HepG2 (cell line): ENCODE results near the gene GLYR1.

ENCODE experiments used
- ARHGAP35 ChIP-seq: sonication (generic); formaldehyde crosslinking; IDR thresholded peaks from 2 replicates; pipeline ENCODE4 v1.9.0; 2022; ENCODE audit warnings: mild to moderate bottlenecking, inconsistent platforms, moderate library complexity, missing genetic modification reagents, borderline replicate concordance
- CREB1 ChIP-seq, 2 experiments: fragments of 450-650 bp in 1 of 2; IDR thresholded peaks; 2 replicates each; pipeline ENCODE4 v1.6.1; 2016 to 2017; ENCODE audit warnings: control low read depth in 1 of 2, mild to moderate bottlenecking in 1 of 2, missing compliant biosample characterization in 1 of 2, missing genetic modification characterization in 1 of 2
- CTCF ChIP-seq: sonication (generic); formaldehyde crosslinking; IDR thresholded peaks from 2 replicates; pipeline ENCODE4 v1.5.0; 2020; ENCODE audit warnings: mild to moderate bottlenecking, missing genetic modification reagents, moderate library complexity
- GATA4 ChIP-seq: sonication (generic); IDR thresholded peaks from 2 replicates; pipeline ENCODE4 v1.6.1; 2016; ENCODE audit warnings: antibody characterized with exemption, low read depth, borderline replicate concordance
- HNF4A ChIP-seq: sonication (generic); formaldehyde crosslinking; IDR thresholded peaks from 2 replicates; pipeline ENCODE4 v1.4.0; 2020; ENCODE audit warnings: missing genetic modification reagents
- ZNF274 ChIP-seq: sonication (generic); formaldehyde crosslinking; IDR thresholded peaks from 2 replicates; pipeline ENCODE4 v1.5.1; 2020; ENCODE audit warnings: mild to moderate bottlenecking, missing genetic modification reagents
- TF ChIP-seq, protein P1 (sequence below): sonication (generic); formaldehyde crosslinking; IDR thresholded peaks from 2 replicates; pipeline ENCODE4 v1.4.0; 2020; ENCODE audit warnings: mild to moderate bottlenecking, missing genetic modification reagents

- TF ChIP-seq ARHGAP35 (CRISPR knock-in tag) = no peak
- TF ChIP-seq GATA4 = no peak
- TF ChIP-seq CTCF (CRISPR knock-in tag) = no peak
- TF ChIP-seq HNF4A (CRISPR knock-in tag) = no peak
- TF ChIP-seq ZNF274 (CRISPR knock-in tag) = no peak
- TF ChIP-seq, protein P1, sequence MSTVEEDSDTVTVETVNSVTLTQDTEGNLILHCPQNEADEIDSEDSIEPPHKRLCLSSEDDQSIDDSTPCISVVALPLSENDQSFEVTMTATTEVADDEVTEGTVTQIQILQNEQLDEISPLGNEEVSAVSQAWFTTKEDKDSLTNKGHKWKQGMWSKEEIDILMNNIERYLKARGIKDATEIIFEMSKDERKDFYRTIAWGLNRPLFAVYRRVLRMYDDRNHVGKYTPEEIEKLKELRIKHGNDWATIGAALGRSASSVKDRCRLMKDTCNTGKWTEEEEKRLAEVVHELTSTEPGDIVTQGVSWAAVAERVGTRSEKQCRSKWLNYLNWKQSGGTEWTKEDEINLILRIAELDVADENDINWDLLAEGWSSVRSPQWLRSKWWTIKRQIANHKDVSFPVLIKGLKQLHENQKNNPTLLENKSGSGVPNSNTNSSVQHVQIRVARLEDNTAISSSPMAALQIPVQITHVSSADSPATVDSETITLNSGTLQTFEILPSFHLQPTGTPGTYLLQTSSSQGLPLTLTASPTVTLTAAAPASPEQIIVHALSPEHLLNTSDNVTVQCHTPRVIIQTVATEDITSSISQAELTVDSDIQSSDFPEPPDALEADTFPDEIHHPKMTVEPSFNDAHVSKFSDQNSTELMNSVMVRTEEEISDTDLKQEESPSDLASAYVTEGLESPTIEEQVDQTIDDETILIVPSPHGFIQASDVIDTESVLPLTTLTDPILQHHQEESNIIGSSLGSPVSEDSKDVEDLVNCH = no peak
- TF ChIP-seq CREB1 (IDR thresholded peaks at IDR 0.05) = no peak
- TF ChIP-seq CREB1 (CRISPR knock-in tag; IDR thresholded peaks at IDR 0.05) = no peak
Observed at GRCh38 chr16:4895366-4895765, 48.3 kb upstream of the GLYR1 start.
